Kidney (tissue), 14 donors: ENCODE results near the gene MTG1. TPM values are rescaled to one million over a fixed set of nuclear protein-coding genes. Genes with fewer than 3 reads are reported as not detected.
"Not testable (repeated sequence)": the region's sequence is repeated elsewhere in the genome, so short reads cannot be mapped to it uniquely, and the experiment has no call there.

ENCODE experiments used
- DNase-seq, 5 donors: peaks; one replicate each; pipeline ENCODE4 v3.0.0-alpha.2; 2013 to 2020
- FAIRE-seq: peaks from 2 replicates; lab custom pipeline; 2012; peaks lifted over from hg19 to GRCh38; lab: Jason Lieb, UNC
- H3K27ac ChIP-seq, 2 donors: one replicate each; pipeline ENCODE4 v1.7.0; 2013; ENCODE audit warnings: low read depth in 2 of 2, low read length in 2 of 2, inconsistent platforms in 1 of 2
- H3K27me3 ChIP-seq: one replicate; pipeline ENCODE4 v1.7.1; 2013; ENCODE audit warnings: low read length, inconsistent platforms; ENCODE audit not compliant: control insufficient read depth, insufficient read depth
- H3K36me3 ChIP-seq, 3 donors: one replicate each; pipeline versions ENCODE4 v1.7.0 to v1.7.1; 2013; ENCODE audit warnings: low read length in 3 of 3, control low read depth in 1 of 3, inconsistent platforms in 1 of 3; ENCODE audit not compliant: insufficient read depth in 3 of 3, control insufficient read depth in 2 of 3
- H3K4me1 ChIP-seq, 3 donors: one replicate each; pipeline versions ENCODE4 v1.7.0 to v1.7.1; 2013; ENCODE audit warnings: low read length in 3 of 3, inconsistent platforms in 1 of 3, low read depth in 1 of 3; ENCODE audit not compliant: control insufficient read depth in 2 of 3, insufficient read depth in 2 of 3
- H3K4me3 ChIP-seq, 3 donors: one replicate each; pipeline versions ENCODE4 v1.7.0 to v1.8.1; 2013; ENCODE audit warnings: low read length in 3 of 3, control low read depth in 1 of 3, inconsistent platforms in 1 of 3
- H3K9ac ChIP-seq, 3 donors: one replicate each; pipeline versions ENCODE4 v1.7.0 to v1.7.1; 2013; ENCODE audit warnings: low read length in 3 of 3, control low read depth in 1 of 3, inconsistent platforms in 1 of 3
- H3K9me3 ChIP-seq, 3 donors: one replicate each; pipeline versions ENCODE4 v1.7.0 to v1.7.1; 2013; ENCODE audit warnings: low read length in 3 of 3, control low read depth in 1 of 3, inconsistent platforms in 1 of 3; ENCODE audit not compliant: control insufficient read depth in 2 of 3, insufficient read depth in 1 of 3
- CTCF ChIP-seq: IDR thresholded peaks from 3 replicates; pipeline ENCODE4 v1.5.1; 2012; ENCODE audit warnings: mild to moderate bottlenecking, moderate library complexity, borderline replicate concordance; ENCODE audit not compliant: insufficient read depth; ENCODE audit errors: extremely low read depth
- intact Hi-C: fragments of 100-400 bp; cut with DNase I; formaldehyde crosslinking; loops from one replicate; pipeline ENCODE4 v1.11.1; 2022
- polyA plus RNA-seq: library from polyadenylated mRNA; stranded (reverse); fragments of 350-450 nt; fragmentation: Illumina TruSeq; extraction: RNeasy Lipid Tissue Mini Kit (QIAGEN cat#74804); gene quantifications from one replicate; pipeline ENCODE4 v1.2.3, GENCODE V29; 2014; ENCODE audit warnings: low read depth, low replicate concordance; ENCODE audit not compliant: insufficient read depth
- total RNA-seq: library from RNA; stranded (reverse); fragmentation: NEBNext Ultra II Directional; extraction: Animal tissue kit (Norgen Biotek cat#: 25700); gene quantifications from one replicate; pipeline ENCODE4 v1.2.1, GENCODE V29; 2021
- donor health status: control.
- donor health status: control.
- donor health status: control.
- donor health status: control.
- donor health status: control.
- donor health status: DM: yes; HTN: yes; CAD: no.
- donor health status: Normal renal cell carcinoma (clear cell type).

MTG1 gene
- total and polyA plus RNA-seq, 2 donors from 2014 or later = 51.1 to 68.5 TPM

- intact Hi-C loops = no loop called here
- H3K27ac ChIP-seq = peak within 1 kb of the TSS; percentile 65 to 74
- FAIRE-seq (no peak), DNase-seq (peak; percentile 97 to 99 (median 98))
- H3K9ac ChIP-seq = peak within 1 kb of the TSS in 2 of 3 donors; percentile 36 to 46
- H3K9me3 ChIP-seq = no peaks in the 10 kb centered on the region
- H3K4me1 ChIP-seq = peaks cover 0 to 11% (median 0%) of the 10 kb centered on the region in 3 donors
- no peak for TF ChIP-seq CTCF
- H3K36me3 ChIP-seq = peaks cover 2 to 21% (median 13%) of the 10 kb centered on the region in 3 donors
- no peaks in the 10 kb centered on the region for H3K27me3 ChIP-seq
- H3K4me3 ChIP-seq = peak within 1 kb of the TSS; percentile 53 to 64 (median 62)
These were observed 20.5 kb upstream of the MTG1 start, which contains the start of gene ECHS1 for GRCh38 chr10:133373174-133374090. TSS of gene ECHS1 (minus strand) at chr10:133373354. CDS start at chr10:133373333, 21 bp downstream.

GRCh38 chr10:133375357-133376115 lies 18.4 kb upstream of the MTG1 start:
- no peak overlapping the region for H3K27ac ChIP-seq
- intact Hi-C loops = no loop called here
- H3K9me3 ChIP-seq = no peaks in the 10 kb centered on the region
- no peak overlapping the region for H3K9ac ChIP-seq
- H3K27me3 ChIP-seq = no peaks in the 10 kb centered on the region
- no peak for TF ChIP-seq CTCF
- H3K4me1 ChIP-seq = peaks cover 0 to 14% (median 0%) of the 10 kb centered on the region in 3 donors
- no peak for DNase-seq
- no peak overlapping the region for H3K4me3 ChIP-seq
- peaks cover 0 to 2% (median under 1%) of the 10 kb centered on the region in 3 donors for H3K36me3 ChIP-seq
- FAIRE-seq = no peak

- H3K9ac ChIP-seq, H3K9me3 ChIP-seq, H3K36me3 ChIP-seq, FAIRE-seq, H3K27ac ChIP-seq, intact Hi-C loops, H3K4me3 ChIP-seq, DNase-seq, H3K27me3 ChIP-seq: not testable (repeated sequence)
- H3K4me1 ChIP-seq = peaks cover 0 to 14% (median 0%) of the 10 kb centered on the region in 3 donors
These were observed 17.8 kb upstream of the MTG1 start for GRCh38 chr10:133376183-133376582.
